ENCODE data around the gene ACSM6. TPM values are rescaled to one million over a fixed set of nuclear protein-coding genes. Genes with fewer than 3 reads are reported as not detected.
"Not testable (repeated sequence)": the region's sequence is repeated elsewhere in the genome, so short reads cannot be mapped to it uniquely, and the experiment has no call there.

Gene ACSM6
- total RNA-seq, 2 experiments from 2014 or later: not detected

DNA sequence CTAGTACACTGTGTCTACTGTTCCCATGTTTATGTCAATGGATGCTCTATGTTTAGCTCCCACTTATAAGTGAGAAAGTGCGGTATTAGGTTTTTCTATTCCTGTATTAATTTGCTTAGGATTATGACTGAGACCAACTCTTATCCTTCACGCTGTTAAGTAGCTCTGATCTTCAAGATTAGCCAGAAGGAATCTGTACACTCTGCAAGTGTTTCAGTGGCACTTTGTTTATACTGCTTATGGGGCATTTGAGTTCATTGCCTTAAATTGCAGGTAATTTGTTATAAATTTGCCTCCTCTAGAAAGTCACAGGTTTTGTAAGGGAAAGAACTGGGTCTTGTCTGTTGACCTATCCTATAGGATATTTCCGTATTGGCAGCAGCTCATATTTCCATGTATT is 6.4 kb upstream of the ACSM6 start:
- H3K9me3 Mint-ChIP-seq: no peaks in the 10 kb centered on the region
- no peaks in the 10 kb centered on the region for H3K36me3 Mint-ChIP-seq
- H3K27me3 Mint-ChIP-seq: peaks cover 18% of the 10 kb centered on the region
- H3K4me3 Mint-ChIP-seq: no peak overlapping the region
- peaks cover 6% of the 10 kb centered on the region for H3K4me1 Mint-ChIP-seq (ENCODE audit: low read depth)
- H3K27ac Mint-ChIP-seq: no peak overlapping the region
- POLR2A ChIA-PET: no interaction called here
- DNase-seq: no peak
- intact Hi-C loops (cut with micrococcal nuclease): no loop called here
- CTCF ChIA-PET: interaction anchor here (0.5 to 2.0 kb wide), 3 partner anchors 55 to 182 kb away, joined by 3 to 5 read pairs (median 3); no protein-coding TSS in a partner anchor

GRCh38 chr10:95188593-95188992 is 5.4 kb upstream of the ACSM6 start:
- Mint-ChIP-seq H3K4me1 (ENCODE audit: low read depth) (peaks cover 4% of the 10 kb centered on the region), H3K4me3 (no peak overlapping the region), H3K27me3 (peaks cover 15% of the 10 kb centered on the region), H3K9me3 (no peaks in the 10 kb centered on the region), H3K36me3 (no peaks in the 10 kb centered on the region), H3K27ac (no peak overlapping the region)
- ChIA-PET CTCF (interaction anchor here (1.0 to 2.0 kb wide), 2 partner anchors 55 to 58 kb away, joined by 4 to 5 read pairs; no protein-coding TSS in a partner anchor), POLR2A (no interaction called here)
- DNase-seq: no peak
- intact Hi-C loops (cut with micrococcal nuclease): no loop called here

DNA sequence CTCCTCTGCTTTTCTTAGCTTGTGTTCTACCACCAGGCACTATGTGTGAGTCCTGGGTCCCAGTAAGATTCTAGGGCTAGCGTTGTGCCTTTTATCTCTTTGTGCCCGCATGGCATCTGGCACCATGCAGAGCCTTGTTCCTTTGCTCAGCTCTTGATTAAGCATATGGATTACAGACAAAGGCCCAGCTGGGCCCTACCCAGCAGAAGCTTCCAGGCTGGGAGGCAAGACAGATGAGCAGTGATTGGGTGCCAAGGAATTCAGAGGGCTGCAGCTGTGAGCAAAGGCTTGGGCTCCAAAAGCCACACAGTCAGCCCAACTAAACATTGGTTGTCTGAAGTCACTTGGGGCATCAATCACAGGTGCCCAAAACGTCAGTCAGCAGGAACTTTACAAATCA is 2.0 kb downstream of the ACSM6 start:
- H3K36me3 Mint-ChIP-seq: no peaks in the 10 kb centered on the region

DNA sequence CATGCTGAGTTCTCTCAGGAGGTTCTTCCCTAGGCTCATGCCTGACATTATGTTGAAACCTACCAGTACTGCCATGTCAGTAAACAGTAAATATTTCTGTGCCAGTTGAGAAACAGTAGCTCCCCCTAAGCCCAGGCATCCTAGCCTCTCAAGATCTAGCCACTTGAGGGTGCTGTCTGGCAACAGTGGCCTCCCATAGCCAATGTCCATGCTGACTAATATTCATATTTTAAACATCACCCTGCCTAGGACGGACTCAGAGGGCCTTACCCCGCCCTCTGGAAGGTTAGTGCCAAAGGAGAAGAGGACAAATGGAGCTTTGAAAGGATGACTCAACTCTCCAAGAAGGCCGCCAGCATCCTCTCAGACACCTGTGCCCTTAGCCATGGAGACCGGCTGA is 7.7 kb downstream of the ACSM6 start:
- intact Hi-C loops (cut with micrococcal nuclease): no loop called here
- ChIA-PET POLR2A (no interaction called here), CTCF (interaction anchor here (1.7 kb wide), 1 partner anchor 41 kb away, joined by 6 read pairs; no protein-coding TSS in a partner anchor)
- DNase-seq: no peak
- Mint-ChIP-seq H3K27ac (no peak overlapping the region), H3K36me3 (no peaks in the 10 kb centered on the region), H3K4me3 (no peak overlapping the region), H3K4me1 (ENCODE audit: low read depth) (no peaks in the 10 kb centered on the region), H3K9me3 (no peaks in the 10 kb centered on the region), H3K27me3 (no peaks in the 10 kb centered on the region)

More for the DNA sequence above, 2.0 kb downstream of the ACSM6 start:
- ChIA-PET CTCF (no interaction called here), POLR2A (no interaction called here)
- no peaks in the 10 kb centered on the region for H3K4me1 Mint-ChIP-seq (ENCODE audit: low read depth)
- H3K9me3 Mint-ChIP-seq: no peaks in the 10 kb centered on the region
- H3K4me3 Mint-ChIP-seq: no peak overlapping the region
- intact Hi-C loops (cut with micrococcal nuclease): no loop called here
- H3K27me3 Mint-ChIP-seq: peaks cover 4% of the 10 kb centered on the region
- no peak overlapping the region for H3K27ac Mint-ChIP-seq
- DNase-seq: no peak

DNA sequence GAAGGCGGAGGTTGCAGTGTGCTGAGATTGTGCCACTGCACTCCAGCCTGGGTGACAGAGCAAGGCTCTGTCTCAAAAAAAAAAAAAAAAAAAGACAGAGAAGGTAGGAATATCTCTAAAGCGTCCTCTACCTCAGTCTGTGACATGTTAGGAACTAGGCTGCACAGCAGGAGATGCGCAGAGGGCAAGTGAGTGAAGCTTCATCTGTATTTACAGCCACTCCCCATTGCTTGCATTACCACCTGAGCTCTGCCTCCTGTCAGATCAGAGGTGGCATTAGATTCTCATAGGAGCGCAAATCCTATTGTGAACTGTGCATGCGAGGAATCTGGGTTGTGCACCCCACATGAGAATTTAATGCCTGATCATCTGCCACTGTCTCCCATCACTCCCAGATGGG is 8.8 kb downstream of the ACSM6 start:
- POLR2A ChIA-PET: interaction anchor here (0.6 kb wide), 1 partner anchor 9 kb away, joined by 3 read pairs; no protein-coding TSS in a partner anchor
- H3K4me3 Mint-ChIP-seq; CTCF ChIA-PET; H3K27me3 Mint-ChIP-seq; H3K27ac Mint-ChIP-seq; DNase-seq; H3K36me3 Mint-ChIP-seq; H3K4me1 Mint-ChIP-seq (ENCODE audit: low read depth); H3K9me3 Mint-ChIP-seq; intact Hi-C loops (cut with micrococcal nuclease): not testable (repeated sequence)

- H3K9me3 Mint-ChIP-seq: no peaks in the 10 kb centered on the region
- no peak for DNase-seq
- peaks cover 8% of the 10 kb centered on the region for H3K27me3 Mint-ChIP-seq
- ChIA-PET CTCF (interaction anchor here (2.8 kb wide), 1 partner anchor 35 kb away, joined by 15 read pairs; no protein-coding TSS in a partner anchor), POLR2A (no interaction called here)
- no peak overlapping the region for H3K27ac Mint-ChIP-seq
- no peak overlapping the region for H3K4me3 Mint-ChIP-seq
- intact Hi-C loops (cut with micrococcal nuclease): loop anchor here (1.0 kb wide), 1 partner anchor 154 kb away; no protein-coding TSS in a partner anchor
- H3K4me1 Mint-ChIP-seq (ENCODE audit: low read depth): no peaks in the 10 kb centered on the region
- no peaks in the 10 kb centered on the region for H3K36me3 Mint-ChIP-seq
Observed at GRCh38 chr10:95208702-95209391, 14.8 kb downstream of the ACSM6 start.

DNA sequence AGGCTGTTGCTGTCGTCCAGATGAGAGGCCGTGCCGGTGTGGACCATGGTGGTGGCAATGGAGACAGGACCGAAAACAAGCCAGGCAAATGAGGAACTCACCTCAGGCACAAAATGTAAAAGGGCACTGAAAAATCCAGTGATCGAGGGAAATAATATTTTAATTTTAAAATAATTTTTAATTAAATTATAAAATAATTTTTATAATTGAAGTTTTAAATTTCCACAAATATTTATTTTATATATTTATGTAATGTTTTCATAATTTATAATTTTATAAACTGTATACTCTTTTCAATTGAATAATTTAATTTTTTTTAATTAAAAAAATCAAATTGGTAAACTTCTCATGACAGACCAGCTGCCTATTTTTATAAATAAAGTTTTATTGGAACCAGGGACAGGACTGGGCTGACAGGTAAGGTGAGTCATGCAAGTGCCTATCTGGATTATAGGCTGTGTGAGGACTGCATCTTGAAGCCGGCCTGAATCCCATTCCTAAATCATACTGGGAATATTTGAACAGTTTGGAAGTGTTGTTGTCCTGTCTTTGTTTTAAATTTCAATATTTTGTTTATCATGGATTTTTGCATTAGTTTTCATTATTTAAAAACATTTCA is 15.6 kb downstream of the ACSM6 start:
- H3K4me3 Mint-ChIP-seq: no peak overlapping the region
- POLR2A ChIA-PET: no interaction called here
- intact Hi-C loops (cut with micrococcal nuclease): loop anchor here (1.0 kb wide), 1 partner anchor 154 kb away; no protein-coding TSS in a partner anchor
- DNase-seq: no peak
- no peak overlapping the region for H3K27ac Mint-ChIP-seq
- H3K27me3 Mint-ChIP-seq: peaks cover 8% of the 10 kb centered on the region
- H3K36me3 Mint-ChIP-seq: no peaks in the 10 kb centered on the region
- CTCF ChIA-PET: interaction anchor here (0.6 to 2.8 kb wide), 2 partner anchors 34 to 1528 kb away, joined by 3 to 15 read pairs; no protein-coding TSS in a partner anchor
- no peaks in the 10 kb centered on the region for H3K9me3 Mint-ChIP-seq
- H3K4me1 Mint-ChIP-seq (ENCODE audit: low read depth): no peaks in the 10 kb centered on the region

GRCh38 chr10:95211606-95212279 is 17.7 kb downstream of the ACSM6 start:
- Mint-ChIP-seq H3K9me3 (no peaks in the 10 kb centered on the region), H3K4me3 (no peak overlapping the region), H3K27ac (no peak overlapping the region), H3K36me3 (no peaks in the 10 kb centered on the region), H3K4me1 (ENCODE audit: low read depth) (no peaks in the 10 kb centered on the region), H3K27me3 (peaks cover 8% of the 10 kb centered on the region)
- ChIA-PET CTCF (interaction anchor here (0.7 to 2.8 kb wide), 3 partner anchors 32 to 163 kb away, joined by 3 to 15 read pairs (median 3); no protein-coding TSS in a partner anchor), POLR2A (interaction anchor here (0.5 kb wide), 1 partner anchor 9 kb away, joined by 3 read pairs; no protein-coding TSS in a partner anchor)
- DNase-seq: no peak
- intact Hi-C loops (cut with micrococcal nuclease): no loop called here

DNA sequence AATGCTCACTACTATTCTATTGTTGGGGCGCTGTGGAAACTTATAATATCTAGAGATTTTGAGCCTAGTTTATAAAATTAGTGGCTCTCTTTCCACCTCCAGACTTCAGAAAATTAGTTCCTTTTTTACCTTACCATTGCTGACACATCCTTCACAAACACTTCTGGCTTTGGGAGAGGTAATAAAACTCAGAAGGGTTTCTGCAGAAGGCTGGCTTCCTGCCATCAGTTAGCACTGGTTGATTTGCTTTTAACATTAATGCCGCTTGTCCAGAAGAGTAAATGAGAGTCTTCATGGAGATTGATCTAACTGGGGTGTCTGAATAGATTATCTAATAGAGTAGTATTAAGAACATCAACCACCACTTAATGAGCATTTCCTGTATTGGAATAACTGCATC is 20.3 kb downstream of the ACSM6 start:
- ChIA-PET POLR2A (no interaction called here), CTCF (no interaction called here)
- H3K27ac Mint-ChIP-seq: no peak overlapping the region
- no peak for DNase-seq
- H3K27me3 Mint-ChIP-seq: peaks cover 6% of the 10 kb centered on the region
- H3K4me1 Mint-ChIP-seq (ENCODE audit: low read depth): no peaks in the 10 kb centered on the region
- intact Hi-C loops (cut with micrococcal nuclease): loop anchor here (2.0 kb wide), 1 partner anchor 28 kb away; no protein-coding TSS in a partner anchor
- H3K9me3 Mint-ChIP-seq: no peaks in the 10 kb centered on the region
- H3K36me3 Mint-ChIP-seq: no peaks in the 10 kb centered on the region
- H3K4me3 Mint-ChIP-seq: no peak overlapping the region

- Mint-ChIP-seq H3K4me3 (no peak overlapping the region), H3K4me1 (ENCODE audit: low read depth) (no peaks in the 10 kb centered on the region), H3K27me3 (peaks cover 6% of the 10 kb centered on the region), H3K36me3 (no peaks in the 10 kb centered on the region), H3K9me3 (no peaks in the 10 kb centered on the region), H3K27ac (no peak overlapping the region)
- intact Hi-C loops (cut with micrococcal nuclease): loop anchor here (2.0 kb wide), 1 partner anchor 28 kb away; no protein-coding TSS in a partner anchor
- DNase-seq: no peak
- CTCF ChIA-PET: no interaction called here
- POLR2A ChIA-PET: no interaction called here
Observed at GRCh38 chr10:95214793-95215192, 20.8 kb downstream of the ACSM6 start.

- Mint-ChIP-seq H3K4me1 (ENCODE audit: low read depth) (no peaks in the 10 kb centered on the region), H3K9me3 (no peaks in the 10 kb centered on the region), H3K4me3 (no peak overlapping the region), H3K27me3 (peaks cover 3% of the 10 kb centered on the region), H3K27ac (no peak overlapping the region), H3K36me3 (no peaks in the 10 kb centered on the region)
- intact Hi-C loops (cut with micrococcal nuclease): no loop called here
- POLR2A ChIA-PET: no interaction called here
- CTCF ChIA-PET: no interaction called here
- DNase-seq: no peak
Observed at GRCh38 chr10:95217476-95217875, 23.4 kb downstream of the ACSM6 start.

DNA sequence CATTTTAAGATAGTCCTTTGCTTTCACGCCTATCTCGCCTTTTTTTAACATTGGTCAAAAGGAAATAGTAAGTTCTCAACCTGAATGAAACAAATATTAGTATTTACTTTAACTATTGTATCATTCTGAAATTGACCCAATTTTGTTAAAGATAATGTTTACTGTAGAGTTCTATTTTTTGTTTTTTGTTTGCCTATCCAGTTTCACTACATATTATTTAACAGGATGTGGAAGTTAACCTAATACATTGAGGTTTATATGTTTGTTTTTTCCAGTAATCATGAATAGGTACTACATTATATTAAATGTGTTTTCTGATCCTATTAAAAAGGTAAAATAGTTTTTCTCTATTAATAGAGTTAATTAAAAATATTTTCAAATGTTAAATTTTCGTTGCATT is 26.5 kb downstream of the ACSM6 start:
- intact Hi-C loops (cut with micrococcal nuclease): no loop called here
- Mint-ChIP-seq H3K36me3 (no peaks in the 10 kb centered on the region), H3K27ac (no peak overlapping the region), H3K4me1 (ENCODE audit: low read depth) (no peaks in the 10 kb centered on the region), H3K9me3 (no peaks in the 10 kb centered on the region), H3K27me3 (no peaks in the 10 kb centered on the region), H3K4me3 (no peak overlapping the region)
- POLR2A ChIA-PET: no interaction called here
- CTCF ChIA-PET: no interaction called here
- no peak for DNase-seq
